ENCODE results near the gene LMBR1.

The LMBR1 gene

DNA sequence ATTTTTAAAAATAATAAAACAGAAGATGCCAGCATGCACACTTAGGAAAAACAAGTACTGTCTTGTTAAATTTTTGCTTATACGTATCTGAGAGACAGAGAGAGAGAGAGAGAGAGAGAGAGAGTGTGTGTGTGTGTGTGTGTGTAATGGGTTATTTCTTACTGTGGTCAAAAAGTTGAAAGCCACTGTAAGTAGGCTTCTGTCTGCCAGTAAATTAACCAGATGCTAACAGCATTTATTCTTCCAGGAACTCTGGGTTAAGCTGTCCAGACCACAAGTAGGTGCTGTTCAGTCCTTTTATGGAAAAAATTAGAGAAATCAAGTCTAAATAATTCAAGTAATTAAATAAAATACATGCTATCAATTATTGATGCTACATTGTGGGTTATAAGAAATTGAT lies 212.7 kb downstream of the LMBR1 start:
- no peak for DNase-seq

DNA sequence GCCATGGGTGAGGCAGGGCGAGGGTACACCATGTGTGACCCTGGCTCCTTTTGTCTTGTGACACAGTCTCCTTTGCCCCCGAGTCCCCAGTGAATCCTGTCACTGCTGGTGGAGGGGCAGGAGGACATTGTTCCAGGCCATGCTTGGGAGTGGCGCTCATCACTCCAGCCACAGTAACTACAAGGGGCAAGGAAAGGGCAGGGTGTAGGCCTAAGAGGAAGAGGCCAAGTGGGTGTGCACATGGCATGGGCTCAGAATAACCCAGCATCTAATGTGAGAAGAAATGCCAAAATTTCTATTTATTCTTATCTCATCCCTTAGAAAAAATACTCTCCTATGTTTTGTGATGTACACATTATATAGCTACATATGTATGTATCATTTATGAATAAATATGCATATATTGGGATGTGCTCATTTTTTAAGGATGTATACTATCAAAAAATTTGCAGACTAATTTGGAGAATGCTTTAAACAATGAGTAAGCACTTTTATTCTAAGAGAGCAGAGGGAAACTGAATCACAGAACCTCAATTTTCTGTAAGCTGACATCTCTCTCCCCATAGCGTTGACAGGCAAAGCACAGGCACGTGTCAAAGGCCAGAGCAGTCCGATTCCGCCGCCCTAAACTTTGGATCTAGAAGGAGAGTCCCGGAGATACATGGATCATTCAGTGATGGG lies 215.5 kb downstream of the LMBR1 start:
- DNase-seq: no peak

DNA sequence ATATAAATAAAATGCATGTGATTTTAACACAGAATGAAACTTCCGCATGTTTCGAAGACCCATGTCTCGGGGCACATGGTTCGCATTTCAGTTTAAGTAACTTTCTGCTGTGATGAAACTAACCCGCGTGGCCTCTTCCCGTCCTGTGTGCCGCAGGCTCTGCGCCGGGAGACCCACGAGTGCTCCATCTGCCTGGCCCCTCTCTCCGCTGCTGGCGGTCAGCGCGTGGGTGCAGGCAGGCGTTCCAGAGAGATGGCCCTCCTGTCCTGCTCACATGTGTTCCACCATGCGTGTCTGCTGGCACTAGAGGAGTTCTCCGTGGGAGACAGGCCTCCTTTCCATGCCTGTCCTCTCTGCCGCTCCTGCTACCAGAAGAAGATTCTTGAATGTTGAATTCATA lies 216.7 kb downstream of the LMBR1 start:
- DNase-seq: no peak

DNA sequence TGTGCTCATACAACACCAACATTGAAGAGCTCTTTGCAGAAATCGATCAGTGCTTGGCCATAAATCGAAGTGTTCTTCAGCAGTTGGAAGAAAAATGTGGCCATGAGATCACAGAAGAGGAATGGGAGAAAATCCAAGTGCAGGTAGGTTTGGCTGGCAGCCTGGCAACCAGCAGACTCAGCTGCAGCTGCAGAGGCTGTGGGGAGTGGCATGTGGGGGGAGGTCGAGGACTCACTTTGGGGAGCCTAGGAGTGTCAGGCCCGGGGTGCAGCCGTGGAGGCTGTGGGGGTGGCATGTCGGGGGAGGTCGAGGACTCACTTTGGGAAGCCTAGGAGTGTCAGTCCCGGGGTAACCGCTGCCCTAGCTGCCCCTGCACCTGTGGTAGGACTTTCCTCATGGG lies 217.3 kb downstream of the LMBR1 start:
- no peak for DNase-seq

DNA sequence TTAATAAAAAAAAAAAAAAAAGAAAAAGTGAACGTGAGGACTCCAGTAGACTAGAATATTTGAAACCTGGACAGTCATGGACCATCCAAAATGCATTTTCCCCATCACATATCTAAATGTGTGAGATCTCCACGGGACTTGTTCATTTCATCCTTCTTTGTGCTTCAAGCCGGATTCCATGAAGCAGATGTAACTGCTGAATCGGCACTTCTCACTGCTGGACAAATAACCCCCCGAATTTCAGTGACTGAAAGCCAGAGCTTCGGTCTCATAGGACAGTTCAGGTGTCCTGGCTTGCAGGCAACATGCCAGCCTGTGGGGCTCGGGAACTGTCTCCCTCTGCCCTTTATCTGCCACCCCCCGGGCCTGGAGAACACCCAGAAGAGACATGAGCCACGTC lies 219.1 kb downstream of the LMBR1 start:
- DNase-seq: no peak

DNA sequence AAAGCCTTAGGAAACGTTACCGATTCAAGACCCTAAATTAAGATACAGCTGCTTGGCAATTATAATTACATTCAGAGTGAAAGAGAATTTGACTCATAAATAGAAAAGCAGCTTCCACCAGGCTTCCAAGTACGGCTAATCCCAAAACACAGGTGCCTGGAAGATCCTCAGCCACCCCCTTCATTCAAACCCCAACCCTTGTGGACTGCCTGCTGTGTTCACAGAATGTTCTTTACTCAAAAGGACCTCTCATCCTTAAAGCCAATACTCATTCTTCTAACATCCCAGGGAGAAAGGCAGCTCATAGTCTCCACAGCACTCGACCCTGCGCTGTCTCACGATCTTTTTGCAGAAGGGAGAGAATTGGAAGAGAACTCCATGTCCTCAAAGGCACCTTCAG lies 219.5 kb downstream of the LMBR1 start:
- DNase-seq: no peak

DNA sequence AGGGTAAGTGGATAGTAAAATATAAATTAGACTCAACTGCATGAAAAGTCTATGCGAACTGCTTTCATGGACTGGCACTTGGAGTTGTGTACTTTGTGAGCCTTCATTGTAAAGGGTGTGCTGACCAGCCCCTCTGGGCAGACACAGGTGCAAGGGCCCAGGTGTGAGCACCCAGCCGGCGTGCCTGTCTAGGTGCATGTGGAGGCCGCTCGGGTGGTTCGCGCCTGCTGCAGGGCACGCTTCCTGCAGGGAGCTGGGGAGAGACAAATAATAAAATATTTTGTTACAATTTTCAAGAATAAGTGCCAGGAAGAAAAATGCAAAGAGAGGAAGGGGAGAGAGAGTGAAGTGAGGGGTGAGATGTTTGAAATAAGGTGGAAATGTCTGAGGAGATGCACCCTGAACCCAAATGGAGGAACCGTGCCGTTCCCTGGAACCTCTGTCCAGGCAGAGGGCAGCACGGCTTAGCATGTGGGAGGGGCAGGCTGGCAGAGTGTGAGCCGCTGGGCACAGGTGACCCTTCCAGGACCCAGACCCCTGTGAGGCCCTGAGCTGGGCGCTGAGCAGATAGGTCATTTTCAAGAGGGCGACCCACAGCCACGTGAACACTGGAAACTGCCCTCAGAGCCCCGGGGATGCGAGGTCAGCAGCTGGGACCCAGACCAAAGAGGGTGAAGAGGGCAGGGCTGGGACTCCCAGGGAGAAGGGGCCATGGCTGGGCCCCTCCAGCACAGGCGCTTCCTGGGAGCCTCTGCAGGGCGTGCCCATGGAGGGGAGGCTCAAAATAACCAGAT lies 223.8 kb downstream of the LMBR1 start:
- no peak for DNase-seq

DNA sequence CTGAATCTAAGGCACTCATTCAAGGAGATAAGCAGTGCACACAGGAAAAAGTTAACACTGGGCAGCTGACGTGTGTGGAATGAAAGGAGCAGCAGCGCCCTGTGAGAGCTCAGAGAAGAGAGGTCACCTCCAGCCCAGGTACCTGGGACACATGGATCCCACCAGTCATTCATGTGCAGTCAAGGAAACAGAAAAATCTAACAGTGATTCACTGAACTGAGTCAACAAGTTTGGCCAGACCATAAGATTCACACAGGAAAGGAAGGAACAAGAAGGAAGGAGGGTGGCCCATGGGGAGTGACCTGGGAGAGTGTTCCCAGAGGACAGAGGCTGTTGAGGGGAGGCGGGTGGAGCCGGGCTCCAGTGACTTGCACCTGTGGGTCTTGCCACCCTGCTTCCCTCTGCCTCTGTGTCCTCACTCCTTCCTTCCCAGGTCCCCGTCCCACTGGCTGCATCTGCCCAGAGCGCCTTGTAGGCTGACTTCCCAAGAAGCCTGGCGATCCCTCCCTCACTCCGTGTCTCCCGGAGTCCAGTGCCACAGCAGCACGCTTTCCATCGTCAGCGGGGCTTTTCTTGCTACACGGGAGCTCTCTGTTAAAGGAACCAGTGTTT lies 224.7 kb downstream of the LMBR1 start:
- no peak for DNase-seq

DNA sequence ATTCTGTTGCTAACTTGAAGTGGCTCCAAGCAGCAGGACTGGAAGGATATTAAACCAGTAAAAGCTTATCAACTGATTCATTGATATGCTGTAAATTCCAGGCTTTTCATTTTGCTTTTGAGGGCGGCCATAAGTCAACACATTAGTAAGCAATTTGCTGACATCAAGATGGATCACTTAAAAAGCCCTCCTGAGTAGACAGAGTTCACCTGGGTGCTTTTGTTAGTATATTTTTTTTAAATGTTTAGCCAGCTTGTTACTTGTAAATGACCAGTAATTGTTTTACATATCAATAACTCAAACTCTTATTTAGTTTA lies 225.9 kb downstream of the LMBR1 start:
- DNase-seq: no peak

DNA sequence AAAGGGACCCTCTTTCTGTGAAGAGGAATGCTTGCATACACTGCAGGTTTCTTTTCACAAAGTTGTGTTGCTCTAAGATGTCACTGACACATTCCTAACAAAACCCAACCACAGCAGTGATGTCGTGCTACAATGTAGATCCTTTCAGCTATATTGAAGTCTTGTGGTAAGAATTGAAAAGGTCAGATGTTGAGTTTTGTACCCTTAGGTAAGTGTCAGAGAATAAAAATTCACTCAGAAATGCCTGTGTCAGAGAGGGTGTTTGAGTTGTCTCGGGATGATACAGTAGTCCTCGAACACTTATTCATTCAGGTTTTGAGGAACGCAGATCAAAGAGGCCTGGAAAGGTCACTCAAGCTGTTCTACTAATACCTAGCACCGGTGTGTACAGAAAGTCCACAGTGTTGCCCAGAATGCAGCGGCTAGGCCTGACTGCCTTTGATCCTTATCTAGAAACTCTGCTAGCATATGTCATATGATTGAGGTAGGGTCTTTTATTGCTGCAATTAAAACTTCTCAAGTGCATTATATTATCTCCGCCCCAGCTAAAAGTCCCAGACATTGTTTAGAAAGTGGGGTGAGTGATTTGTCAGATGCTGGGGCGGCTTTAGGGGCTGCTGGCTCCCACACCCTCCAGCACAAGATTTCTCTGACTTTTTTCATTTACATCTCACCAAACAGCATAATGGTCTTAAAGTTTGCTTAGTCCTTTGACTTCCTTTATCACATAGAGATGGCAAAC lies 226.4 kb downstream of the LMBR1 start:
- no peak for DNase-seq

DNA sequence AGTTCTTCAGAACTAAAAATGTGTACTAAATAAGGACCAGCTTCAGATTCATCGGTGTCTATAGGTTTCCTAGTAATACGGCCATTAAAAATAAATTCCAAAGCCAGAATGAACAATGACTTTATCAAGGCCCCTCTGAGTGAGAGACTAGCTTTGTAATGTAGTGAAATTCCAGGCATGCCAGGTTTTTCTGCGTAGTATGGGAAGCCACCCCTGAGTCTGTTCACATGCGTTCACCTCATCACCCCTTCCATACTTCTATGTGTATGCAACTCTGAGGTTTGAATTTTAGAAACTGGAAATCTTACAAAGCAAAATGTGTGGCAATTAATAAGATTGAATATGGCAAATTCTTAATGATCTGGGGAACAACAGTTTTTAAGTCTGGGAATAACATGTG lies 227.9 kb downstream of the LMBR1 start:
- no peak for DNase-seq

DNA sequence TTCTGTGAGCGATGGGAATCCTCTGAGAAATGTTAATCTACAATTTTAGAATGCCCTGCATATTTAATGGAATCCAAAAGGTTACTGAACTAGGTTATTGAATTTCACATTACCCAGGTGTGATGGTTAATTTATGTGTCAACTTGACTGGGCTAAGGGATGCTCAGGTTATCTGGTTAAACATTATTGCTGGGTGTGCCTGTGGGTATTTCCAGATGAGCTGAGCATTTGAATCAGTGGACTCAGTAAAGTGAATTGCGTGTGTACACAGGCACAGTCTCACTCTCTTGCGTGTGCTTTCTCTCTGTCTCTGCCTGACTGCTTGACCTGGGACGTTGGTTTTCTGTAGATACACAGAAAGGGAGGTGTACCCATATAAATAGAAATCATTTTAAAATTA lies 230.7 kb downstream of the LMBR1 start:
- DNase-seq: no peak

DNA sequence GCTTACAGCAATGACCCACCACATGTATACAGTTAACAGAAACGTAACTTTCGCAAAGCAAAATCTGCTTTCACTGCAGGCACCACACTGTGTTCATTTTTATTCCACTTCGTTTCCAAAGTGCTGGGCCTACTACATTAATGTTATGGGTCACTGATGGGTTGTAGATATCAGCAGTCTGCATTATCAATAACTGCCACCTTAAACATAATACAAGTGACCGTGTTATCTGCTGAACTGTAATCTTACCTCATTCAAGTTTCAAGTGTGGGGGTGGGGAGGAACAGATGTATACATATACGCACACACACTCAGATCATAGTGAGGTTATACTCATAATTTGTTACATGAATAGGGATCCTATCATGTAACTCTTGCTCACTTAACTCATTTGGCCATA lies 231.3 kb downstream of the LMBR1 start:
- DNase-seq: no peak

DNA sequence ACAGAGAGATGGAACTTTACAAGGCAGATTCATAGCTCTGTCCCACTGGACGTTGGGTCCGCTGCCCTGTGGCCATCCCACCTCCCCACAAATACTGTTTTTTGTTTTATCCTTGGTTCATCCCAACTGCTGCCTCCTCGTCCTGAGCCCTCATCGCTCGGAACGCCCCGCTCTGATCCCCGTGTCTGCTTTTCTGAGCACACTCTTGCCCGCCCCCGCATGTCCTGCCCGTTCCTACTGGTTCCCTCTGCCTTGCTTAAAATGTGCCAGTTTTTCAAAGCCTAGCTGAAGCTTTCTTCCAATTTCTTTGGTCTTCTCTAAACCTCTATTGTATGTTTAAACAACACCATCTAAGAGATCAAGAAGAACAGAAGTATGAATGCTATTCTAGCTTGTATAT lies 233.0 kb downstream of the LMBR1 start:
- no peak for DNase-seq

DNA sequence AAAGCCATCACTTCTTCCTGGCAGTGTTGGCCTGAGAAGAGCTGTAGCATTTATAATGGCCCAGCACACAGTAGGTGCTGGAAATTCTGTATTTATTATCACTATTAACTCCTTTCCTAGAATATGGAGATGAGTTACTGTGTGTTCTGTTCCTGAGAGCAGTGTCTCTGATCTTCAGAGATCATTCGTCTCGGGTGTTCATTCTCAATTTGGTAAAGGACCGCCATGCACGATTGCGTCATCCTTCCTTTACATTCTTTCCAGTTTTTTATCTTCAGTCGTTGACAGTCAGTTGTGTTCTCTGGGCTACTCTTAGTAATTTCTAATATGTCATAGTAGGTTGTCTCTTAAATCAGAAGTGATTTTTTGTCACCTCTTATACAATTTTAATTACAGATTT lies 233.8 kb downstream of the LMBR1 start:
- DNase-seq: no peak

DNA sequence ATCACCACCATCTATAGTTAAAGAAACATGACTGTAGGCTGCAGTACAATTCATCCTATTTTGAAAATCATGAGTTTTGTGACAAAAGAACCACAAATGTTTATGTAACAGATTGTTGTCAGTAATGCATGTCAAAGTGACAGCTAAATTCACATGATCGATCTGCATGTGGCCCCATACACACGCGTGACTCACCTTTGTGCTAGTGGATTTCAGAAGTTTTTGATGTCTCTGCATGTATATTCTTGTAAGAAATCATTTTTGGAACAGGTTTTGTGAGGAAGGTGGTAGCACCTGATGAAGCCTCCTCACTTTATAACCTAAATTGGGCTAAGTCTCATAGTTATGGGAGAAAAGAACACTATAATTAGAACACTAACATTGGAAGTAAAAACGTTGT lies 235.3 kb downstream of the LMBR1 start:
- DNase-seq: no peak

DNA sequence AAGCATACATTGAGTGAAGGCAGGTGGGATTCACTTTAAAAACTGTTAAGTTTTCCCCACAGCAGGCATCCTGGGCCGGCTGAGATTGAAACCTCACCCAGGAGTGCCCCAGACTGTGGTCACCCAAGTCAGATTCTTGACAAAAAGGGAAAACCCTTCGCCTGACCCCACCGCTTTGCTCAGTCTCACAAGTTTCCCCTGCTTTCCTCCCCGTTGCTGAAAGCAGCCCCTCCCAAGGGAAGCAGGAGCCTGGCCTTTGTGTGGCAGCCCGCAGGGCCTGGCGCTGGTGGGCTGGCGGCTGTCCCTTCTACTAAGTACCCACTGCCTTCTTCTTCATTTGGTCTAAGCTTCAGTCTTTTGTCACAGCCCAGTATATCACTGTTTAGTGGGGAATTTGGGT lies 236.4 kb downstream of the LMBR1 start:
- no peak for DNase-seq

DNA sequence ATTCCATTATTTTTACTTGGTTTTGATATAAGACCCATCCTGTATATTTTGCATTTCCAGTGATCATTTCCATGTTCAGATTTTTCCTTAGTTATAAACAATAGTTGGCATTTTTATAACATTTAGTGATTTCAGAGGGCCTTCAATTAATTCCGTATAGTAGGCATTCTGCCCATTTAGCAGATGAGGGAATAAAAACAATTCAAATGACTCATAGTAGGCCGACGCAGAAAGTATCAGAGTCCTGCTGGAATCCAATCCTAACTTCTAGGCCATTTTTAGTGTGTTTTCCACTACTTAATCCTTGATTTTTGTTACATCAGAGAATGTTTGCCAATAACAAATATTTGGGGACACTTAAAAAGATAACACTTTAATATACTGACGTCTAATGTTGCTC lies 237.0 kb downstream of the LMBR1 start:
- DNase-seq: no peak

DNA sequence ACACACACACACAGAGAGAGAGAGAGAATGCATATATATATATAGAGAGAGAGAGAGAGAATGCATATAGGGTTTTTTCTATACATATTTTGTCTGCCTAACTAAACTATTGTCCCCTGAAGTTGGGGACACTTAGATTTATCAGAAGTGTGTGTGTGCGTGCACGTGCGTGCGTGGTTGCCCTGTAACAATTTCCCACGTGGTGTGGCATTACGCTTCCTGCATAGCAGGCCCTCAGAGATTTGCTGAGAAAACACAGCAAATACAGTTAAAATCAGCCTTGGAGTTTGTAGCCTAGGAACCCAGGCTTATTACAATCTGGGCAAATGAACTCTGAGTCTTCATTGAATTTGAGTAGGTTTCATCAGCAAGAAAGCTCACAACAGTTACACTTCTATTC lies 237.7 kb downstream of the LMBR1 start:
- no peak for DNase-seq

DNA sequence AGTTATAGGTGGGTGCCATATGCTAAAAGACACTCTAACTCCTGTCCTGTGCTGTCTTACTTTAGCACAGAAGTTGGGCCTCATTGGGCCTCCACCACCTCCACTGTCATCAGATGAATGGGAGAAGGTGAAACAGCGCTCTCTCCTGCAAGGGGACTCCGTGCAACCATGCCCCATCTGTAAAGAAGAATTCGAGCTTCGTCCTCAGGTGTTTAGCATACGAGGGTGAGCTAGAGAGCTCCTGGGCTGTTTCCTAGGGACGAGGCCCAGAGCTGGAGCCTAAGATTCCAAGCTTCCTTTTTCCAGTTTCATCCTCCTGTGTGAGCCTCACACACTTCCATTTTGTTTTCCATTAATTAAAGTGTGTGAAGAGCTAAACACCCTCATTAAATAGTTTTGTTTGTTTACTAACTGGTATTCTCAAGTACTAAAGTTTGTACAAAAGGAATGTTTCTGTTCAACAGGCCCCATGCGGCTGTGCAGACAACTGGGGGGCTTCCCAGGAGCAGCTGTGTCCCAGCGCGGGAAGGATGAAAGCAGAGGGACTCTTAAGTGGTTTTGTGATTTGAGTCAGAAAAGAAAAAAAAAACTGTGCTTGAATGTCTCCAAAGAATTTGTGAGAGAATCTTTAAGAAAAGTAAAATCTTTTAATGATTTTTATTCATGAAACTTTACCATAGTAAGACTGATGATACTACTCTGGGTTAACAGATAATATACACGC lies 238.3 kb downstream of the LMBR1 start:
- DNase-seq: no peak

DNA sequence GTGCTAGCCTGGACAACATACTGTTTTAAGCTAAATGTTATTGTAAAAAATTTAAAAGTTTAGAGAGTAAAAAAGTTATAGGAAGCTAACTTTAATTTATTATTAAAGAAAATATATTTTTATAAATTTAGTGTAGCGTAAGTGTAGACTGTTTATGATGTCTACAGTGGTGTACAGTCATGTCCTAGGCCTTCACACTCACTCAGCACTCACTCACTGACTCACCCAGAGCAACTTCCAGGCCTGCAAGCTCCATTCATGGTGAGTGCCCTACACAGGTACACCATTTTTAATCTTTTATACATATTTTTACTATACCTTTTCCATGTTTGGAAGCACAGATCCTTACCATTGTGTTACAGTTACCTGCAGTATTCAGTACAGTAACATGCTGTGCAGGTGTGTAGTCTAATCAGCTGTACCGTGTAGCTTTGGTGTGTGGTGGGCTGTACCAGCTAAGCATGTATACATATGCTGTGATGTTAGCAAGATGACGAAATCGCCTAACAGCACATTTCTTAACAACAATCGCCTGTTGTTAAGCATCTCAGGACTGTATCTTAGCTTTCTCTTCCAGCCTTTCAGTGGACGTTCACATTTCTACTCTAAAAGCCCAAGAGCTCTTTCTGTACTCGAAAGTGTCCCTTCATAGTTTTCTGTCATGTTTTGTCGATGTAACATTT lies 240.0 kb downstream of the LMBR1 start:
- no peak for DNase-seq

DNA sequence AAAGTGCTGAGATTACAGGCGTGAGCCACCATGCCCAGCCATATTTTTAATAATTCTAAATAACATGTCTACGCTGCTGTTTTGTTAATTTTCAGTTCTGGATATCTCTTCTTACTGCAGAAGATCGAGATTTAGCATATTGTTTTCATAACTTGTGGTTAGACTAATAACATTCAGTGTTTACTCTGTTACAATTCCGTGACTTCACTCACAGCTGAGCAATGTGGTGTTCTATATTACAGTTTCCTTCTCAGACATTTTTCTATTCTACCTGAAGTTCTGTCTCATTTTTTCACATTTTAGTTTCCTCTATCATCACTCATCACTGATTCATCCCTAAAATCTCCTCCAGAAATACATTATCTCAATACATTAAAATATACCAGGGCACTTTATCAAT lies 241.5 kb downstream of the LMBR1 start:
- DNase-seq: no peak

DNA sequence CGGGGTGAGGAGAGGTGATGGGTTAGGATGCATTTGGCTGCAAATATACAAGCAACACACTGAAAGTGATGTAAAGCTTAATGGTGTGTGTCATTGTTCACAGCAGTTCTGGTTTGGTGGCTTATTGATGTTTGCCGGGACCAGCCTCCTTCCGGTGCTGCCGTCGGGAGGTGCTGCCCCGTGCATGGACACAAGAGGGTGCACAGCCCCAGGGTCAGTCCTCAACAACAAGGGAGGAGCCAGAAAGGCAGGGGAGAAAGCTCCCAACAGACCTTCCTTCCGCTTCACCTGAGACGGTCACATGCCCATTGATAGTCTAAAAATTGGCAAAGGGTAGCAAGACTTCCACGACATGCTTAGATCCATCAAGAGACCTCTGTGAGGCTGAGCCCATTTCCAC lies 242.9 kb downstream of the LMBR1 start:
- no peak for DNase-seq

Data from NCI-H524 treated with DMSO at 0.1 percent for 48 hours (cell line).